ENCODE results near the gene ZNF219.

ZNF219 gene

DNA sequence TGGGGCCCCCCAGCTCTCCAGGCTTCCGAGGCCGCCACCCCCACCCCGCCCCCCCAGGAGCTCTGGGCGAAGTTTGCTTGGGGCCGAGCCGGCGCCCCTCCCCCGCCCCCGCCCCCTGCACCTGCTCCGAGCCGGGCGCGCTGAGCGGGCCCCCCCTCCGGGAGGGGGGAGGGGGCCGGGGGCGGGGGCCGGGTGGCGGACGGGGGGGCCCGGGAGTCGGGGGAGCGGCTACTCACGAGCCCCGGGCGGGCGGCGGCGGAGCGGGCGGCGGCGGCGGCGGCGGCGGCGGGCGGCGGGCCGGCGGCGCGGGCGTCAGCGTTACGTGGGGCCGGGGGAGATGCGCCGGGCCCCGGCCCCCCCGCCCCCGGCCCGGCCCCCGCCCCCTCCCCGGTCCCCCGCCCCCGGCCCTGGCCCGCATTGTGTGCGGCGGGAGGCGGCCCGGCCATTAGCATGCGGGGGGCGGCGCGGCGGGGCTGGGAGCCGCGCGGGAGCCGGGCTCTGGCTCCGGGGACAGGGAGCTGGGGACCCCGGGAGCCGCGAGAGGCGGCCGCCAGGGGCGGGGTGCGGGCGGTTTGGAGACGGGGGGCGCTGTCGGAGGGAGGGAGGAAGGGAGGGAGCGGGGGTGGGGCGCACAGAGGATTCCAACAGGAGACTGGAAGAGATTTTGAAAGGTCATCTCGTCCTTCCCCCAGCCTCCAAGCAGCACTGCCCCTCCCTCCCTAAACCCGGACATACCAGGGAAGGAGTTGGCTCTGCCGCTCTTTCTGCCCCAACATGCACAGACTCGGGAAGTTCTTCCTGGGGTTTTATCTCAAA, at the start of gene ZNF219:
TSS of gene ZNF219 (minus strand) at position 580 of the 816 bp plus-strand sequence. CDS start 5,064 bp downstream, outside the sequence.
- peak; percentile 41 for DNase-seq

DNA sequence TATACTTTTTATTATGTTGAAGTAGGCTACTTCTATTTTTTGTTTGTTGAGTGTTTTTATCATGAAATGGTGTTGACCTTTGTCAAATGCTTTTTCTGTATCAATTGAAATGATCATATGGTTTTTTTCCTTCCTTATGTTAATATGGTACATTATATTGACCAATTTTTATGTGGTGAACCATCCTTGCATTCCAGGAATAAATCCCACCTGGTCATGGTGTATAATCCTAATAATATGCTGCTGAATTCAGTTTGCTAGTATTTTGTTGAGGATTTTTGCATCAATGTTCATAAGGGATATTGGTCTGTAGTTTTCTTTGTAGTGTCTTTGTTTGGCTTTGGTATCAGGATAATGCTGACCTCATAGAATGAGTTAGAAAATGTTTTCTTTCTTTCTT, 47.0 kb upstream of the ZNF219 start:
- DNase-seq = no peak

DNA sequence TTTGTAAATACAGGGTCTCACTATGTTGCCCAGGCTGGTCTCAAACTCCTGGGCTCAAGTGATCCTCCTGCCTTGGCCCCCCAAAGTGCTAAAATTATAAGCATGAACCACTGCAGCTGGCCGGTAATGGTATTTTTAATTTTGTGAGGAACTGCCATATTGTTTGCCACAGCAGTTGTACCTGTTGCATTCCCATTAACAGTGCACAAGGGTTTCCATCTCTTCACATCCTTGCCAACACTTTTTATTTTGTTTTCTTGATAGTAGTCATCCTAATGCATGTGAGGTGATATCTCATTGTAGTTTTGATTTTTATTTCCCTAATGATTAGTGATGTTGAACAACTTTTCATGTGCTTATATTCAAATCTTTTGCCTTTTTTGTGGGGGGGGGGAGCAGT, 43.9 kb upstream of the ZNF219 start:
- no peak for DNase-seq

DNA sequence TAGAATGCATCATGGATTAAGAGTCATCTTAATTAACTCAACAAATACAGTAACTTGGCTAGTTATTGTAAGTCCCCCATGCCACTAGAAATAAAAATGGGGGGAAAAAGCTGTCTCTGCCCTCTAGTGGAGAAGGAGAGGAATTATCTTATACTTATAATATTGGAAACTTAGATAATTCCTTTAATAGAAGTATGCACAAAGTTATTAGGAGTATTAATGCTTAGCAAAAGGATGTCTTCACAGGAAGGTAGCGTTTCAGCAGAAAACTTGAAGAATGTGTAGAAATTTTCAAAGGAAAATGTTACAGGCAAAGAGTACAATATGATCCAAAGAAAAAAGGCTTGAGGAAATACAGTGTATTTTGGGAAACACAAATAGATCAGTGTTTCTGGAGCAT, 37.6 kb upstream of the ZNF219 start:
- DNase-seq = peak; percentile 23

DNA sequence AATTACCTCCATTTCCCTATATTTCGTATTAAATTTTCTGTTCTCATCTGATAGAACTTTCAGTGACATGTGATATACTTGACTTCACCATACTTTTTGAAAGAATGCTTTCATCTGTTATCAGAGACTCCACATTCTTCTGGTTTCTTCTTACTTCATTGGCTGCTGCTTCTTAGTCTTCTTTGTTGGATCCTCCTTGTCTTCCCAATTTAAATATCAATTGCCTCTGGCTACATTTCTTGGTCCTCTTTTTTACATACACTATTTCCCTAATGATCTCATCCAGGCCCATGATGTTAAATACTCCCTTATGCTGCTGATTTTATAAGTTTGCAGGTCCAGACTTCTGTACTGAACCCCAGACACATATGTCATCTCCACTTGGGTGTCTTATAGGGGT, 35.4 kb upstream of the ZNF219 start:
- peak; percentile 4 for DNase-seq

DNA sequence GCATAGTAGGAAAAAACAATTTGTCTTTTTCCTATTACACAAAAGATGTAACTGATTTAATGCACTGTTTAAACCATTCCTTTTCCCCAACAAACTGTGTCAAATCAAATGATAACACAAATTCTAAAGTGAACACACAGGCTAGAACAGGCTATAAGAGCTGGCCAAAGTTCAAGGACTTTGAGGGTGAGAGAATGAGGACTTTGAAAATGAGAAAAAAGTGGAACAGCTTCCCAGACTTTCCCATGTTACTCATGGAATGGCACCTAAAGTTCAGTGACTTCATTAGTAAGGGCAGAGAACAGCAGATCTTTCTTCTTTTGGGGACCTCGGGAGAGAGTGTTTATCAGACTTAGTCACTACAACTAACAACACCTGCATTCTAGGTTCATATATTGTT, 25.0 kb upstream of the ZNF219 start:
- DNase-seq = no peak

DNA sequence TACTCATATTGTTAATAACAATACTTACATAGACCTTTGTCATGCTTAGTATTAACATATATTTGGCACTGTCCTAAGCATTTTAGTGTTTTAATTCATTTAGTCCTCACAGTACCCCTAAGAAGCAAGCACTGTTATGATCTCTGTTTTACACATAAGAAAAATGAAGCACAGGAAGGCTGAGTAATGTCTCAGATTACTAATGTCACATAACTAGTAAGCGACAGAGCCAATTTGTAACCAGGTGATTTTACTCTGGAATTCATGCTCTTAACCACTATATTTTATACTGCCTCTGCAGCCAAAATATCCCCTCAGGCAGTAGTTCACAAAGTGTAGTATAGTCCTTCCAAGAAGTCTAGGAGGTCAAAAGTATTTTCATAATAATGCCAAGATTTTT, 22.7 kb upstream of the ZNF219 start:
- DNase-seq = no peak

DNA sequence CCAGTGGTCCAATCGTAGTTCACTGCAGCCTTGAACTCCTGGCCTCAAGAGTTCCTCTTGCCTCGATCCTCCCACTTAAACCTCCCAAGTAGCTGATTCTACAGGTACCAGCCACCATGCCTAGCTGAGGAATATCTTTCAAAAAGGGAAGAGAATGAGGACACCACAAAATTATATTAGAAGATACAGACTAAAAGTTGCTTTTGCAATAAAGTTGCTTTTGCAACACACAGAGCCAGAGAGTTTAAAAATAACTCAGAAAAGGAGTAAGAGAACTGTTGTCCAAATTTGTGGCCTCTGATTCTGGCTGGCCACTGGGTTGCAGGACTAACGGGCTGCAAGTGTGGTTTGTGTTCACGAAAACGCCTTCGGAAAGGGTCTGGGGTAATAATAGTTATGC, 22.2 kb upstream of the ZNF219 start:
- no peak for DNase-seq

DNA sequence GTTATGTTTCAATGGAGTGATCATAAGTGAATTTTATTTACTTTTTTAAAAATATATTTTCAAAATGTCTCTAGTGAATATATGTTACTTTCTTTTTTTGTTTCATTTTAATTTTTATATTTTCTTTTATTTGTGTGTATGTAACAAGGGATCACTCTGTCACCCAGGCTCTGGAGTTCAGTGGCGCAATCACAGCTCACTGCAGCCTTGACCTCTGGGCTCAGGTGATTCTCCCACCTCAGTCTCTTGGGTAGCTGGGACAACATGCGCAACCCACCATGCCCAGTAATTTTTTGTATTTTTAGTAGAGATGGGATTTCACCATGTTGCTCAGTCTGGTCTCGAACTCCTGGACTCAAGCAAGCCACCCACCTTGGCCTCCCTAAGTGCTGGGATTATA, 20.5 kb upstream of the ZNF219 start:
- DNase-seq = no peak

DNA sequence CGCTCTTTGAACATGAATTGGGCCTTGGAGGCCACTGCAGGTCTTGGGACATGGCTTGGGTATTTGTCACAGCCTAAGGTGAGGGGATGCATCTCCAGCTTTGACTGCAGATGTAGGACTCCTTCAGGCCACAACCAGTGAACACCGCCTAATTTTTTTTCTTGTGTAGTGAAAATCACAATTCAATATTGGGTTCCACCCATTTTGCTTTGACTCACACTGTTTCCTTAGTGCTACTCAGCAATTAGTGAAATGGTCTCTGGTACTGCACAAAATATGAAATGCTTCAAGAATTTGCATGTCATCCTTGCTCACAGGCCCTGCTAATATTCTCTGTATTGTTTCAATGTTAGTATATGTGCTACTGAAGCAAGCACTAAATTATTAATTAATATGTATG, 14.9 kb upstream of the ZNF219 start:
- no peak for DNase-seq

DNA sequence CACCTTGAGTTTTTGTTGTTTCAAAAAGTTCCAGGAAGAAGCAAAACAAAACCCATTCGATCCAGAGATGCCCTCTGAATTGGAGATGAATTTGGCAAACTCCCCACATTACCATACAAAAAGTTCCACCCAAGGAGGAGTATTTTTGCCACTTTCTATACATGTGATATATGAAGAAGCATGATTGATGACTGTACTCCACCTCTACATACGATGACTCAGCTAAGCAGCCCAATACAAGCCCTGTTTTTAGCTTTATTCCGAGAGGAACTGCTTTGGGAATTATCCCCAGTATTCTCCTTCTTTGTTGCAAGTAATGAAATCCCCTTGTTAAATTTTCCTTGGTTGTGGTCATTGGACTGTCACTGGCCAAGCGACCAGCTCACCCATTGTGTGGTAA, 13.8 kb upstream of the ZNF219 start:
- no peak for DNase-seq

DNA sequence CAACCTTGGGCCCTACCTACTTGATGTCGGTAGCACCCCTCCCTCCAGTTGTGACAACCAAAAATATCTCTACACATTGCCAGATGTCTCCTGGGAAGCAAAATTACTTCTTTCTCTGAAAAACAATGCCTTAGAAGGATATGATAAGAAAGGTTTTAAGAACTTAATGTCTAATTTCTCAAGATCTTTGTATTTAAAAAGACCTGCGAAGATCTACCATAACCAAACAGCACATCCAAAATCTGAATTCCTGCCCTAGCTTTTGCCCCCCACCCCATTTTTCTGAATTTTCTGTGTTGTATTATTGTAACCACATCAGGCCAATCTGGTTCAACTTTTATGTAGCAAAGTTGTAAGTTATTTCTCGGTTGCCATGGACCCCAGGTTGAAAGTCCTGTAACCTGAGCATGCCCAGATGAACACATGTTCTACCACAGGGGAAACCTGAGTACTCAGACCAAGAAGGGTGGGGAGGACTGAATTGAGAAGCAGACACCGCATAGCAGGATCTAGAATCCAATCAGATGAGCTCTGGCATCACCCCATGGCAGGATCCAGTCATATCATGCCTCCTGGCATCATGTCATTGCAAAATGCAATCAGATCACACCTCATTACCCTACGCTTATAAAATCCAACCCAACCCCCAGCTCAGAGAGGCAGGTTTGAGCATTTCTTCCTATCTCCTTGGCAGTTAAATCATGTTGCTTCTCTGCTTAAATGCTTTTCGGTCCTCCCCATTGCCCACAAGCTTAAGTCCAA, 11.1 kb upstream of the ZNF219 start:
- DNase-seq = no peak

DNA sequence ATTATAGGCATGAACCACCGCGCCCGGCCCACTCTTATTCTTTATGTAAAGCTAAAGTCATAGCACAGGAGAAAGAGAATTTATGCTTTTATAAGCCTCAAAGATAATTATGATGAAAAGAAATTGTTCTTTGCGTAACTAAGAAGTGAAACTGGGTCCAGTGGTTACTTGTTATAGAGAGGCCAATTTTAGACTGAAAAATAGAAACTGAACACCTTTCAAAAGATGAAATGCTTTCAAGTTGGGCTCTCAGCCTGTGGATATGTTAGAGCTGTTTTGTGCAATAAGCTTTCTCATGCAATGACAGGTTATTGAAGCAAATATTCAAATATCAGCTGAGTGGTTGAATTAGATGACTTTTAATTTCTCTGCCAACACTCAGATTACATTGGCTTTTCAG, 10.3 kb upstream of the ZNF219 start:
- DNase-seq = no peak

DNA sequence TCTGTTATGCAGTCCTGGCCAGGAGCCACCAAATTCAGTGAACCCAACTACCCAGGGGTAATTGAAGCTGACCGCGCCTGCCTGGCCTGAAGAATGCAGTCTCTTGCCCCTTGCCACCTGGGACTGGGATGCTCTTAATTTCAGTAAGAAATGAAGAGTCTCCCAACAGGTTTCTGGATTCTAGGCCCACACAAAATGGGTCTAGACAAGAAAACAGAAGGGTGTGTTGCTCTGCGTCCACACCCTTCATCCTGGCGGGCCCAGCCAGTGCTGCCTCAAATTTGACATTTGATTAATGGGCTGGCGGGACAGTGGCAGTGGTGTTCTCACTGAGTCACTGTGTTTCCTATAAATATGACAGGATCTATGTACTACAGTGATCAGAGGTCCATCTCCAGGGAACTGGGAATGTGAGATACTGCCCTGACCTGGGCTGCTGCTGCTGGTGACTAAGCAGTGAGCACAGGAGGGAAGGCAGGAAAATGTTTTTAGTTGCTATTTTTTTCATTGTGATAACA, 8.9 kb upstream of the ZNF219 start:
- no peak for DNase-seq

DNA sequence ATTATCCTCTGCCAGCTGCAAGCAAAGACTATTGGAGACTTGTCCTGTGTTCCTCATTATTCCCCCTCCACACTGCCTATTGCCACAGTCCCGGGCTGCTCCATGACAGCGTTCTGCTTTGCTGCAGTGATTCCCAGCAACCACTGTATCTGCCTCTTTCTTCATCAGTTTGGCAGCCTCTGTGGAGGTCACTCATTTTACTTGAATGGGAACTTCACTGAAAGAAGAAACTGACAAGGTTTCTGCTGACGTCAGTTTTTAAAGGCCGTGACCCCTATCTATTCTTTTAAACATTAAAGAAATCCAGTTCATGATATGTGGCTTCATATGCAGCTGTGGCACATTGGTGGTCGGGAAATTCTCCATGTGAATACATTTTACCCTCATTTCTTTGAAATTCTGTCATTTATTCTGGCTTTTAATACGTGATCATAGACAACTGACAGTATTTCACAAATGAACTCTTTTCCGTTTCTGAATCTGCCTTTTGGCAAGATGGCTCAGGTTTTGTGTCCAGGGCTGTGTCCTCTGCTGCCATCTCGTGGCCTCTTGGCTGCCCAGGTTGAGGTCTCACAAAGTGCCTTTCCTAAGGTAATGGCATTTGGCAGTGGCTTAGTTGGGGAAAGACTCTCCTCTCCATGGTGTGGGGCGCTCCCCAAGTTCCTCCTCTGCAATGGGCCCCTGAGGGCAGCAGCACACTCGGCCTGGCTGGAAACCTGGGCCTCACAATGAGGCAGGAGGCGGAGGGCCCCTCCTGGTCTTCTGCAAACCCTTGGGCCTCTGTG, 8.2 kb upstream of the ZNF219 start:
- peak; percentile 85 for DNase-seq

DNA sequence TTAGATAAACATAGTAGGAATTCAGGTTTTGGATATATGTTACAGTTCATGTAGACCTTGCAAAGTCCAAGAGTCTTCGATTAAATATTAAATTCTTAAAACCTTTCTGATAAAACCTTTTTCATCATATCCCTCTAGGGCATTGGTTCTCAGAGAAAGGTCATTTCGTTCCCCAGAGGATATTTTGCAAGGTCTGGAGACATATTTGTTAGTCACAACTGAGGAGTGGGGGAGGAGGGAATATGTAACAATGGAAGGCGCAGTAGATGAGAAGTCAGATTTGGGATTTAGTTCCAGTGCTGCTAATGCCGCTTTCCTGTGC, 7.7 kb upstream of the ZNF219 start:
- no peak for DNase-seq

DNA sequence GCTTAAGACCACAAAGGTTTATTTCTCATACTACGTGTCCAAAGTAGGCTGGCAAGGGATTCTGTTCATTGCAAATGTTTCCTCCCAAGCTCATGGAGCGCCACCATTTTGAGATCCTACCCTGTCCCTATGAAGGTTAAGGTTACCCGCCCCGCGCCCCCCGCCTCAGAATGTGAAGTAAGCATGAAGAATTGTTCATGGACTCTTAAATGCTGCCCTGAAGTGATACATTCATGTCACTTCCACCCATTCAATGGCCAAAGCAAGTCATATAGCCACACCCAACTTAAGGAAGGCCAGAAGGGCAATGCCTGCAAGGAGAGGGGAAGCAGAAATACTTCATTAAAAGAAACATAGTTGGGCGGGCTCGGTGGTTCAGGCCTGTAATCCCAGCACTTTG, 6.6 kb upstream of the ZNF219 start:
- DNase-seq = no peak

DNA sequence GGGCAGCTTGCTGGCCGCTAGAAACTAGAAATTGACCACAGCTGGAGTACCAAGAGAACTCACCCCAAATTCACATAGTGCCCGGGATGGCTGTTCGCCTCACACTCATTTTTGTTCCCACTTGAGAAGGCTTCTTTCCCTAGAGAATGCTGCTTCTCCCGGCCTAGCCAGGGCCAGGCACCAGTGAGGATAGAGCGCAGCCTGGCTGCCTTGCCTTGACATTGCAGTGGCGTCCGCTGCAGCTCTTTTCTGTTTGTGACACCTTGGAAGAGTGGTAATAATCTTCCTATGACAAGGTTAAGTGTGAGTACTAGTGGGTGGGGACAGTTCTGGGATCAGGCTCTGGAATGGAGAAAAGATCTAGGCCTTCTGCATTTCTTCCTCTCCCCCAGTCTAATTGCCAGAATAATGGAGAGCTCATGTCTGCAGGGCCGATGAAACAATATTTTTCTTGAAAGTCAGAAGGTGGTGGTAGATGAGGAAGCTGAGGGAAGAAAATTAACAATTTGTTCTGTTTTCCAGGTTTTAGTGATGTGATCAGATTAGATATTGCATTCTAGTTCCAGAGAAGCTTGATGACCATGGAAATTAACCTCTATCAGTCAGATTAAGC, 6.1 kb upstream of the ZNF219 start:
- DNase-seq = peak; percentile 89

DNA sequence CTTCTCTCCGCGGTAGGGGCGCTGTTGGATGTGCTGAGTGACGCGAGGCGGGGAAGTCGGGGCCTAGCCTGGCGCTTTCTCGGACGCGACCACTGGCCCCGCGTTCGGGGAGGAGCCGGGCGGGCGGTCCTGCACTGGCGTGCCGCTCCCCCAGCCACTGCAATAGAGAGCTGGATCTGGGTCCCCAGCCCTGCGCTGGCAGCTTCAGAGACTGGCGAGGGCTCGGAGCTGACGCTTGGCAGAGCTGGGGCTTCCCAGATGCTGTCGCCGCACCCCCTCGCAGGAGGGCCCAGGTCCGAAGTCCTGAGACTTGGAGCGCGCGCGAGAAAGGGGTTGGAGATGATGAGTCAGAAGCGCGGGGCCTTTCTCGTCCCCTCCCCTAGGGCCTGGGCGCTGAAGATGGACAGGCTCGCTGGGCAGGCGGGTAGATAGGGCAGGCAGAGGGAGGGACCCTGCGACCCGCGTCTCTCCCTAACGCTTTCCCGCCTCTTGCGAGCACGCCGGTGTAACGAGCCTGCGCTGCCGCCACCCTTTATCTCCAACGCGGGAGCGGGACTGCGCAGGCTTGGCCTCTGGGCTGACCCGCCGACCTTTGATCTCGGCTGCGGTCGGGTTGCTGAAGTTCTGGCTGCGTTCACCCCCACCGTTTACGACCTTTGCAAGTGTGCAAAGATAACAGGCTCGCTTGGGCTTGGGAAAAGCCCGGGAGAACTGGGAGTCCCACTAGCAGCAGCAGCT, 5.4 kb upstream of the ZNF219 start:
- peak; percentile 95 for DNase-seq

DNA sequence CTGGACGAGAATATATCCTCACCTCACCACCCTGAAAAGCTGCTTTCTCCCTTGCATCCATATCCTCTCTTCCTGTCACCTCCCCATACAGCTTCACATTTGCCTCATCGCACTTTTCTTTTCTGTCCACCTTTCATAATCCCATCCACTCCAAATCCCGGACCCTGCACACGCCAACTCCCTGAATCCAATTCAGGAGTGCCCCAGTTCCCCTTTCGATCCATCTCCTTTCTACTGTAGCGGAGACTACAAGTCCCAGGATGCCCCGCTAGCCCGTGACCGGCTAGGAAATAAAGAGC, 4.9 kb upstream of the ZNF219 start:
- DNase-seq = no peak

DNA sequence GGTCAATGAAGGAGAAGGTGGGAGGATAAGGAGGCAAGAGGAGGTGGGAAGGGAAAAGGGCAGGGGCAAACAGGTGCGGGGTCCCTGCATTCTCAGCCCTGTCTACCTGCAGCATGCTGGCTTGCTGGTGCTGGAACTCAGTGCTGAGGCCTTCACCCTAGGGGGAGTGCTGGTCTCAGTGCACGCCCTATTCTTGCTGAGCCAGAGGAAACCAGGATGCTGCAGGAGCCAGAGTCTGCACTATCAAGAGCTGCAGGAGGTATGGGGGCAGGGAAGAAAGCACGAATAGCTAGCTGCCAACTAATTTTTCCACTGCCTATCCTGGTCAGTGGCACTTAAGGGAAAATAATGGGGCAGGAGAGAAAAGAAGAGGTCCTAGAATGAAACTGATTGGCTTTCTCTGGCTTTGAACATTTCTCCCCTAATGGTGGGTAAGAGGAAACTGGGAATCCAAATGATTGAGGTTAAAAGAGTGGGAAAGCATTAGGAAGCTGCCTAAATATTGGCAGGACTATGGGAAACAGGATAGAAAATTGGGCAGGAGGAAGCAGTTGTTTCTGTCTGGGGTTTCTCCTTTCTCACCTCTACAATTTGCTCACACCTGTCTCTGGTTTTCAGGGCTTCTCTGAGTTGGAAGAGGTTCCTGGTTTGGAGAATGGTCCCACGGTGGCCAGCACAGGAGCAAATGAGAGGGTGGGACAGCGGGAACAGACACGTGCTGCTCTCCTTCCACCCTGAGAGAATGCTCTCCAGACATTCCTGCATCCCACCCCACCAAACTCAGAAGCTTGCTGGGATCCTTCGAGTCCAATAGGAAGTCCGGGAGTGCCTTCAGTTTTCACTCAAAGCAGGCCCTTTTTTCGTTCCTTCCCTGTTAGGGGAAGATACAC, 4.3 kb upstream of the ZNF219 start:
- DNase-seq = peak; percentile 8

Data from OCI-M1 (cell line).